ENCODE results near the gene GRIK4. TPM values are rescaled to one million over a fixed set of nuclear protein-coding genes. Genes with fewer than 3 reads are reported as not detected.

The GRIK4 gene
- total and polyA plus RNA-seq, 9 of the 15 experiments (the other 6 are each of a cell fraction or from before 2014, with no cell fraction given), result not detected

GRCh38 chr11:120941000-120941399 lies 429.5 kb downstream of the GRIK4 start:
- H3K4me3 ChIP-seq, result no peak overlapping the region
- no peaks in the 10 kb centered on the region for H3K9me1 ChIP-seq (ENCODE audit: control insufficient read depth, insufficient read depth, low read length)
- H3K9me3 ChIP-seq (replicated peaks; ENCODE audit: control insufficient read depth, insufficient read depth, low read depth, low read length), result peaks cover 3% of the 10 kb centered on the region
- intact Hi-C loops (cut with micrococcal nuclease), result no loop called here
- TF ChIP-seq ZNF316 (IDR thresholded peaks at IDR 0.05) (peak; percentile 16; the same call in 1 of the 2 replicates), FIP1L1 (IDR thresholded peaks at IDR 0.05; ENCODE audit: low read depth, low read length, poor library complexity, severe bottlenecking) (no peak)
- FAIRE-seq, result no peak
- H3K4me2 ChIP-seq (ENCODE audit: insufficient read depth, low read length), result no peak overlapping the region
- H3K79me2 ChIP-seq (ENCODE audit: control insufficient read depth, insufficient read depth, low read length), result no peaks in the 10 kb centered on the region
- no peak overlapping the region for H3K27ac ChIP-seq (ENCODE audit: extremely low read depth, low read depth, low read length)
- H2AFZ ChIP-seq (ENCODE audit: low read depth, low read length), result no peak overlapping the region
- no TSS peak for BruUV-seq (replicated peaks)
- WGBS (ENCODE audit: insufficient coverage, low coverage, missing lambda C conversion rate), result 0% methylated on average over 3 of the region's 4 CpGs
- in situ Hi-C loops (cut with MboI), result no loop called here
- no peaks in the 10 kb centered on the region for H3K36me3 ChIP-seq (ENCODE audit: control insufficient read depth, insufficient read depth, low read length)
- ChIA-PET POLR2A (no interaction called here), CTCF (ENCODE audit: low intra/inter-chr PET ratio) (no interaction called here)
- DNase-seq (ENCODE audit: extremely low read depth in 1 of 4, low spot score in 3 of 4), result no peak
- H4K20me1 ChIP-seq (replicated peaks; ENCODE audit: control insufficient read depth, insufficient read depth, low read length), result no peaks in the 10 kb centered on the region
- H3K9ac ChIP-seq (ENCODE audit: insufficient read depth in 1 of 2, low read depth in 2 of 2, low read length in 2 of 2), result no peak overlapping the region
- no peaks in the 10 kb centered on the region for H3K4me1 ChIP-seq (replicated peaks in 1 of 2; ENCODE audit: control insufficient read depth in 2 of 2, insufficient read depth in 2 of 2, low read length in 2 of 2)
- no peak for ATAC-seq
- no peaks in the 10 kb centered on the region; a peak in 1 of 5 replicates for H3K27me3 ChIP-seq (ENCODE audit: control insufficient read depth in 2 of 2, insufficient read depth in 2 of 2, low read length in 2 of 2)

GRCh38 chr11:120942701-120943100 lies 431.2 kb downstream of the GRIK4 start:
- Histone ChIP-seq H3K4me1 (replicated peaks in 1 of 2; ENCODE audit: control insufficient read depth in 2 of 2, insufficient read depth in 2 of 2, low read length in 2 of 2) (no peaks in the 10 kb centered on the region), H3K79me2 (ENCODE audit: control insufficient read depth, insufficient read depth, low read length) (no peaks in the 10 kb centered on the region), H3K4me3 (no peak overlapping the region), H3K27ac (ENCODE audit: extremely low read depth, low read depth, low read length) (no peak overlapping the region), H3K36me3 (ENCODE audit: control insufficient read depth, insufficient read depth, low read length) (no peaks in the 10 kb centered on the region), H2AFZ (ENCODE audit: low read depth, low read length) (no peak overlapping the region), H3K9ac (ENCODE audit: insufficient read depth in 1 of 2, low read depth in 2 of 2, low read length in 2 of 2) (no peak overlapping the region), H3K27me3 (ENCODE audit: control insufficient read depth in 2 of 2, insufficient read depth in 2 of 2, low read length in 2 of 2) (no peaks in the 10 kb centered on the region), H4K20me1 (replicated peaks; ENCODE audit: control insufficient read depth, insufficient read depth, low read length) (no peaks in the 10 kb centered on the region), H3K4me2 (ENCODE audit: insufficient read depth, low read length) (no peak overlapping the region), H3K9me3 (replicated peaks; ENCODE audit: control insufficient read depth, insufficient read depth, low read depth, low read length) (peaks cover 3% of the 10 kb centered on the region), H3K9me1 (ENCODE audit: control insufficient read depth, insufficient read depth, low read length) (no peaks in the 10 kb centered on the region)
- ATAC-seq (no peak), FAIRE-seq (no peak), DNase-seq (ENCODE audit: extremely low read depth in 1 of 4, low spot score in 3 of 4) (no peak)
- in situ Hi-C loops (cut with MboI) (no loop called here), intact Hi-C loops (cut with micrococcal nuclease) (no loop called here)
- ChIA-PET CTCF (ENCODE audit: low intra/inter-chr PET ratio) (no interaction called here), POLR2A (no interaction called here)
- WGBS (ENCODE audit: insufficient coverage, low coverage, missing lambda C conversion rate), result 0% methylated on average over 2 of the region's 2 CpGs
- TF ChIP-seq ZNF134 (CRISPR knock-in tag; conservative IDR thresholded peaks at IDR 0.05) (peak; percentile 93), PTRF (tag; IDR thresholded peaks at IDR 0.05) (no peak), RBM25 (IDR thresholded peaks at IDR 0.05; ENCODE audit: low read depth, low read length, severe bottlenecking) (peak; percentile 49)
- BruUV-seq (replicated peaks), result no TSS peak

Data from K562 (cell line).